Right atrium auricular region (tissue), 2 donors: ENCODE results near the gene ZNF416. TPM values are rescaled to one million over a fixed set of nuclear protein-coding genes. Genes with fewer than 3 reads are reported as not detected.

Experiments
- DNase-seq: peaks from one replicate; pipeline ENCODE4 v3.0.0-alpha.2; 2019; ENCODE audit warnings: low spot score
- H3K27ac ChIP-seq, 2 donors: fragments of 200-600 bp; sonication (generic); 1 replicate in 1 of 2; 2 replicates in 1 of 2; pipeline ENCODE4 v1.5.1; 2016 to 2019
- H3K27me3 ChIP-seq, 2 donors: fragments of 200-600 bp; sonication (generic); one replicate each; pipeline versions ENCODE4 v1.5.1 to v1.6.0; 2017 to 2019
- H3K36me3 ChIP-seq: fragments of 200-600 bp; sonication (generic); one replicate; pipeline ENCODE4 v1.5.1; 2016
- H3K4me1 ChIP-seq, 2 donors: fragments of 200-600 bp; sonication (generic); one replicate each; pipeline versions ENCODE4 v1.5.1 to v1.6.0; 2017 to 2019
- H3K4me3 ChIP-seq, 2 donors: fragments of 200-600 bp; sonication (generic); 1 replicate in 1 of 2; 2 replicates in 1 of 2; pipeline ENCODE4 v1.5.1; 2017 to 2019; ENCODE audit warnings: mild to moderate bottlenecking in 1 of 2, moderate library complexity in 1 of 2
- H3K9me3 ChIP-seq, 2 donors: fragments of 200-600 bp; sonication (generic); one replicate each; pipeline ENCODE4 v1.5.1; 2019
- total RNA-seq, 2 donors: library from RNA; depleted of rRNA; stranded (reverse); fragments of >200 nt; gene quantifications; one replicate each; pipeline ENCODE4 v1.1.0, GENCODE V29; 2016
- TF ChIP-seq, protein P1 (sequence below), 2 donors: fragments of 200-600 bp; sonication (generic); IDR thresholded peaks; one replicate each; pipeline ENCODE4 v1.5.1; 2019; ENCODE audit warnings: antibody characterized with exemption in 2 of 2

Gene ZNF416
- total RNA-seq, 2 donors from 2014 or later: 3.2 to 4.4 TPM

DNA sequence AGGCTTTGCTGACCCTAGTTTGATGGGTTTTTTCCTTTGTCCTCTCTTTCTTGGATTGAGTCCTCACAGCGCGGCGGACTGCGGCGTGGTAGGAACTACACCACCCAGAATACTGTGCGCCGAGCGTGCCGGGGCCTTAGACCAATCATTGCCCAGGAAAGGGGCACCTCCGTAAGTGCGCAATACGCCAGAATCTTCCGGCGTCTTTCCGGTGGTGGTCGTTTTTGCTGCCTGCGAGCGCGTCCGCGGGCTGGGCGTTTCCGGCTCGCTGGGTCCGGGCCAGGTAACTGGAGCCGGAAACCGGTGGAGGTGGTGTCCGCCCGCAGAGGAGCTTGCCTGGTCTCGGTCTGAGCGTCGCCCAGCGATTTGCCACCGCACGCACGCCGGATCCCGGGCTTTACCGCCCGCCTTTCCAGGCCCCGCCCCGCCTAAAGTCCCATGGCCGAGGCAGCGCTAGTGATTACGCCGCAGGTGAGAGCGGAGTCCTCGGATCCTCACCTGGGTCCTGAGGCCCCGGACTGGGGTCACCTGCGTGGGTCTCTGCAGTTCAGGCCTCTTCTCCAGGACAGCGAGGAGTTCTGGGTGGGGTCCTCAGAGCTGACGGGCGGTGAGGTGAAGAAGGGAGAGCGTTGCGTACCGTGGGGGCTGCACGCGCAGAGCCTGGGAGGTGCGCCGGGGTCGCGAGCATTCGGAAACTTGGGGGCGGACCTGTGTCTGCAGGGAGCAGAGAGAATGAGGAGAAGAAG lies 51.4 kb downstream of the ZNF416 start, which contains the start of gene ZNF549:
ZNF549 (plus strand) TSS at position 221 of the 746 bp plus-strand sequence; CDS start at position 439, 218 bp downstream.
- peak within 1 kb of the TSS; percentile 78 to 90 for H3K4me3 ChIP-seq

More for the DNA sequence above, 51.4 kb downstream of the ZNF416 start, which contains the start of gene ZNF549:
- DNase-seq: peak; percentile 93
- peaks cover 0 to 21% of the 10 kb centered on the region in 2 donors for H3K4me1 ChIP-seq
- peak within 1 kb of the TSS; percentile 68 to 75 for H3K27ac ChIP-seq
- TF ChIP-seq, protein P1, sequence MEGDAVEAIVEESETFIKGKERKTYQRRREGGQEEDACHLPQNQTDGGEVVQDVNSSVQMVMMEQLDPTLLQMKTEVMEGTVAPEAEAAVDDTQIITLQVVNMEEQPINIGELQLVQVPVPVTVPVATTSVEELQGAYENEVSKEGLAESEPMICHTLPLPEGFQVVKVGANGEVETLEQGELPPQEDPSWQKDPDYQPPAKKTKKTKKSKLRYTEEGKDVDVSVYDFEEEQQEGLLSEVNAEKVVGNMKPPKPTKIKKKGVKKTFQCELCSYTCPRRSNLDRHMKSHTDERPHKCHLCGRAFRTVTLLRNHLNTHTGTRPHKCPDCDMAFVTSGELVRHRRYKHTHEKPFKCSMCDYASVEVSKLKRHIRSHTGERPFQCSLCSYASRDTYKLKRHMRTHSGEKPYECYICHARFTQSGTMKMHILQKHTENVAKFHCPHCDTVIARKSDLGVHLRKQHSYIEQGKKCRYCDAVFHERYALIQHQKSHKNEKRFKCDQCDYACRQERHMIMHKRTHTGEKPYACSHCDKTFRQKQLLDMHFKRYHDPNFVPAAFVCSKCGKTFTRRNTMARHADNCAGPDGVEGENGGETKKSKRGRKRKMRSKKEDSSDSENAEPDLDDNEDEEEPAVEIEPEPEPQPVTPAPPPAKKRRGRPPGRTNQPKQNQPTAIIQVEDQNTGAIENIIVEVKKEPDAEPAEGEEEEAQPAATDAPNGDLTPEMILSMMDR (IDR thresholded peaks at IDR 0.05): no peak
- peaks cover 13% of the 10 kb centered on the region for H3K36me3 ChIP-seq
- H3K9me3 ChIP-seq: peaks cover 0 to 21% of the 10 kb centered on the region in 2 donors
- no peaks in the 10 kb centered on the region for H3K27me3 ChIP-seq

Other genes starting within 250 kb of the ZNF416 start
- gene ZNF304, start 227.6 kb downstream of the ZNF416 start, total RNA-seq: 1 to 10 TPM; 6.6 to 8.2 TPM
- gene TRAPPC2B, start 215.4 kb downstream of the ZNF416 start, total RNA-seq: 10 to 100 TPM; 16.2 to 23.1 TPM
- 1 to 10 TPM; 2.4 to 3.5 TPM for gene ZNF547, start 215.4 kb downstream of the ZNF416 start, total RNA-seq
- 10 to 100 TPM; 11.1 to 18.3 TPM for gene ZNF548, start 189.1 kb downstream of the ZNF416 start, total RNA-seq
- 1 to 10 TPM; 5.6 to 8.4 TPM for gene ZNF17, start 167.8 kb downstream of the ZNF416 start, total RNA-seq
- gene ZNF749, start 143.6 kb downstream of the ZNF416 start, total RNA-seq: 1 to 10 TPM; 1.1 to 3.5 TPM
- gene VN1R1, start 121.8 kb downstream of the ZNF416 start, total RNA-seq: 1 to 10 TPM; 2.0 to 2.9 TPM
- 10 to 100 TPM; 14.9 to 17.3 TPM for gene ZNF772, start 101.3 kb downstream of the ZNF416 start, total RNA-seq
- 1 to 10 TPM; 4.9 to 7.2 TPM for gene ZNF419, start 91.2 kb downstream of the ZNF416 start, total RNA-seq
- gene ZNF773, start 79.0 kb downstream of the ZNF416 start, total RNA-seq: 1 to 10 TPM; 2.1 to 8.5 TPM
- gene ZNF549, start 51.6 kb downstream of the ZNF416 start, total RNA-seq: 1 to 10 TPM; 2.2 to 4.1 TPM
- gene ZNF550, start 19.0 kb downstream of the ZNF416 start, total RNA-seq: 1 to 10 TPM; 4.6 to 5.2 TPM
- 1 to 10 TPM; 3.3 to 4.9 TPM for gene ZIK1, start 5.2 kb upstream of the ZNF416 start, total RNA-seq
- 10 to 100 TPM in 1 of 2 donors, 1 to 10 TPM in 1; 5.7 to 10.8 TPM for gene ZNF530, start 21.0 kb upstream of the ZNF416 start, total RNA-seq
- gene ZNF134, start 35.3 kb upstream of the ZNF416 start, total RNA-seq: 10 to 100 TPM; 11.5 to 14.1 TPM
- 1 to 10 TPM; 8.8 to 9.7 TPM for gene ZNF211, start 54.3 kb upstream of the ZNF416 start, total RNA-seq
- under 1 TPM in 1 of 2 donors, not detected in 1; 0.24 TPM for gene ZSCAN4, start 90.0 kb upstream of the ZNF416 start, total RNA-seq
- gene ZNF551, start 103.1 kb upstream of the ZNF416 start, total RNA-seq: 1 to 10 TPM; 3.0 to 5.1 TPM
- gene ZNF154, start 130.3 kb upstream of the ZNF416 start, total RNA-seq: 1 to 10 TPM; 2.8 to 3.3 TPM
- gene ZNF671, start 148.7 kb upstream of the ZNF416 start, total RNA-seq: 1 to 10 TPM; 5.6 to 8.3 TPM
- gene ZNF776, start 167.9 kb upstream of the ZNF416 start, total RNA-seq: 1 to 10 TPM; 6.0 to 8.9 TPM
- gene ZNF586, start 190.8 kb upstream of the ZNF416 start, total RNA-seq: 10 to 100 TPM in 1 of 2 donors, 1 to 10 TPM in 1; 5.7 to 11.9 TPM
- gene ZNF552, start 236.0 kb upstream of the ZNF416 start, total RNA-seq: 1 to 10 TPM; 1.0 to 5.3 TPM